Measurements from ENCODE around the gene CWC27. TPM values are rescaled to one million over a fixed set of nuclear protein-coding genes. Genes with fewer than 3 reads are reported as not detected.
A peak's percentile ranks its signal among the peaks of the same experiment; 100 is the strongest.

CWC27 gene
- total RNA-seq, 1 donor from 2014 or later = 29.3 TPM

DNA sequence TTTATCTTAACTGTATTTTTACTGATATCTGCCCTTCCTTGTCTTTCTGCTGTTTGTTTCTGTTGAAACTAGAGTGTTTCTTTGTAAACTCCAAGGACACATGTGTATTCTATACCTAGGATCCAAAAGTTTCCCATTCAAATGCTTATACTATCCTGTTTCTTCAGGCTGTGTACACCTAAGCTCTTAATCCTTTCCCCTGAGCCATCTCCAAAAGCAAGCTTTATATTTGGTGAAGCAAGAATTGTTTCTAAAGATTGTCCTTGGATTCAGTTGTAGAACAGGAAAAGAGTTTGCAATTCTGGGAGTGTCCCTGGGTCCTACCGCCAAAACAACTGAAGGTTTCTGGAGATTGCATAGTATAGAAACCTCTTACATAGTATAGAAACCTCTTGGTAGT, 65.9 kb downstream of the CWC27 start:
- peak overlapping the region; percentile 69 for H3K27ac Mint-ChIP-seq (ENCODE audit: unreplicated experiment)
- H3K36me3 Mint-ChIP-seq (ENCODE audit: low read depth, unreplicated experiment) = peaks cover 13% of the 10 kb centered on the region
- H3K27me3 Mint-ChIP-seq (ENCODE audit: unreplicated experiment) = no peaks in the 10 kb centered on the region
- TF ChIP-seq, protein P1, sequence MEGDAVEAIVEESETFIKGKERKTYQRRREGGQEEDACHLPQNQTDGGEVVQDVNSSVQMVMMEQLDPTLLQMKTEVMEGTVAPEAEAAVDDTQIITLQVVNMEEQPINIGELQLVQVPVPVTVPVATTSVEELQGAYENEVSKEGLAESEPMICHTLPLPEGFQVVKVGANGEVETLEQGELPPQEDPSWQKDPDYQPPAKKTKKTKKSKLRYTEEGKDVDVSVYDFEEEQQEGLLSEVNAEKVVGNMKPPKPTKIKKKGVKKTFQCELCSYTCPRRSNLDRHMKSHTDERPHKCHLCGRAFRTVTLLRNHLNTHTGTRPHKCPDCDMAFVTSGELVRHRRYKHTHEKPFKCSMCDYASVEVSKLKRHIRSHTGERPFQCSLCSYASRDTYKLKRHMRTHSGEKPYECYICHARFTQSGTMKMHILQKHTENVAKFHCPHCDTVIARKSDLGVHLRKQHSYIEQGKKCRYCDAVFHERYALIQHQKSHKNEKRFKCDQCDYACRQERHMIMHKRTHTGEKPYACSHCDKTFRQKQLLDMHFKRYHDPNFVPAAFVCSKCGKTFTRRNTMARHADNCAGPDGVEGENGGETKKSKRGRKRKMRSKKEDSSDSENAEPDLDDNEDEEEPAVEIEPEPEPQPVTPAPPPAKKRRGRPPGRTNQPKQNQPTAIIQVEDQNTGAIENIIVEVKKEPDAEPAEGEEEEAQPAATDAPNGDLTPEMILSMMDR (IDR thresholded peaks at IDR 0.05; ENCODE audit: unreplicated experiment) = no peak
- H3K4me3 Mint-ChIP-seq (ENCODE audit: unreplicated experiment) = no peak overlapping the region
- no peaks in the 10 kb centered on the region for H3K9me3 Mint-ChIP-seq (ENCODE audit: unreplicated experiment)
- DNase-seq (ENCODE audit: low spot score) = no peak
- peaks cover 25% of the 10 kb centered on the region for H3K4me1 Mint-ChIP-seq (ENCODE audit: unreplicated experiment)

DNA sequence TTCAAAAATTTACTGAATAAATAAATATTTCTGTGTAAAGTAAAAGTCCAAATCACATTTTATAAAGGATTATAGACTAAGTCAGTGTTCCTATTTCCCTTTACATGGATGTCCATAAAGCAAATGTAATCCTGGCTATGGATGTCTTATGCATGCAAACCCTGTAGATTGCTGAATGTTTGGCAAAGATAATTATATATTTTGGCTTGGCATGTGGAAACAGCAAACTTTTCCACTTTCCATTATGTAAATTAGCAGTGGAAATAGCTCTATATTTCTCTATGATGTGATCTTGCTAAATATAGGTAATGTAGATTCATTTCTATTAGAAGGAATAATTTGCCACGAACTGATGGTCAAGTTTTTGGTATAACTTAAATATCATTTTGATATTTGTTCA, 66.5 kb downstream of the CWC27 start:
- peaks cover 7% of the 10 kb centered on the region for H3K36me3 Mint-ChIP-seq (ENCODE audit: low read depth, unreplicated experiment)
- no peak overlapping the region for H3K4me3 Mint-ChIP-seq (ENCODE audit: unreplicated experiment)
- no peaks in the 10 kb centered on the region for H3K9me3 Mint-ChIP-seq (ENCODE audit: unreplicated experiment)
- H3K4me1 Mint-ChIP-seq (ENCODE audit: unreplicated experiment) = peaks cover 26% of the 10 kb centered on the region
- H3K27ac Mint-ChIP-seq (ENCODE audit: unreplicated experiment) = no peak overlapping the region
- no peak for DNase-seq (ENCODE audit: low spot score)
- TF ChIP-seq, protein P1 (IDR thresholded peaks at IDR 0.05; ENCODE audit: unreplicated experiment) = no peak
- H3K27me3 Mint-ChIP-seq (ENCODE audit: unreplicated experiment) = no peaks in the 10 kb centered on the region

DNA sequence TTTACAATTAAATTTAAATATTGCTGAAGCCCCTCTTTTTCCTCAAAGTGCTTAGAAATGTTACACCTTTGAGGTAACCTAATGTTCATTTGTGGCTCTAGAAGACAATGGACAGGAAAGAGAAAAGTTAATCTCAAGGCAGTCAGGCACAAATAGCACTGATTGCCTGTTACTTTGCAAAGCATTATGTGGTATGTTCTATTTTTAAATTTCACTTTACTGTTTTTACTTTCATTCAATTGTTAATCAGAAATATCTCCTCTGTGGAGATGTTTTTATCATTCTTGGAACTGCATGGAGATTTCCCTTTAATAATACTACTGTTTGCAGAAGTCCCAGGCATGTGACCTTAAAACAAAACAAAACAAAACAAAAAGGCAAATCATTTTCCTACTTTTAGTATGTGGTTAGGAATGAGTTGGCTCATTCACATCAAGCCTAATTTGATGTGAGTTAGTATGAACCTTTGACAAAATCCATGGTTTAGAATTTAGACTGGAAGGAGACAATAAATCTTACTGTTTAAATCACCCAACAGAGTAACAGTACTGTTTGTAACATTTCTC, 67.5 kb downstream of the CWC27 start:
- Mint-ChIP-seq H3K9me3 (ENCODE audit: unreplicated experiment) (no peaks in the 10 kb centered on the region), H3K27ac (ENCODE audit: unreplicated experiment) (no peak overlapping the region), H3K4me3 (ENCODE audit: unreplicated experiment) (no peak overlapping the region), H3K36me3 (ENCODE audit: low read depth, unreplicated experiment) (peaks cover 17% of the 10 kb centered on the region), H3K27me3 (ENCODE audit: unreplicated experiment) (no peaks in the 10 kb centered on the region), H3K4me1 (ENCODE audit: unreplicated experiment) (peaks cover 26% of the 10 kb centered on the region)
- TF ChIP-seq, protein P1 (IDR thresholded peaks at IDR 0.05; ENCODE audit: unreplicated experiment) = no peak
- no peak for DNase-seq (ENCODE audit: low spot score)

DNA sequence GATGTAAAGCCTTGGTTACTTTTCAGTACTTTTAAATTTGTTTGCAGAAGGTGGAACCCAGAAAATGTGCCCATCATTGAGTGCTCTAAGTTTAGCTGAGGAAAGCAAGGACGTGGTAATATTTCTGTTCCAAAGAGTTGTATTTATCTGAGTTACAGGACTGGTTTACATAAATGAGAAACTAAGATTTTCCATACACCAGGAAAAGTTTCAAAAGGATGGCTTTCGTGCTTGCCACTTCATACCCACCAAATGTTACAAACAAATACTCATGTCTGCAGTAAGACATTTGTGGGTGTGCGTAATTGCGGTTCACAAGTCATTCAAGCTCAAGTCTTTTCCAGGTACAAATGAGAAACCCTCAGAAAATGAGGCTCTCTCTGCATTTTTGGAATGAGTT, 68.1 kb downstream of the CWC27 start:
- Mint-ChIP-seq H3K9me3 (ENCODE audit: unreplicated experiment) (no peaks in the 10 kb centered on the region), H3K4me3 (ENCODE audit: unreplicated experiment) (no peak overlapping the region), H3K27me3 (ENCODE audit: unreplicated experiment) (no peaks in the 10 kb centered on the region), H3K27ac (ENCODE audit: unreplicated experiment) (no peak overlapping the region), H3K36me3 (ENCODE audit: low read depth, unreplicated experiment) (peaks cover 21% of the 10 kb centered on the region), H3K4me1 (ENCODE audit: unreplicated experiment) (peaks cover 26% of the 10 kb centered on the region)
- DNase-seq (ENCODE audit: low spot score) = no peak
- TF ChIP-seq, protein P1 (IDR thresholded peaks at IDR 0.05; ENCODE audit: unreplicated experiment) = no peak

DNA sequence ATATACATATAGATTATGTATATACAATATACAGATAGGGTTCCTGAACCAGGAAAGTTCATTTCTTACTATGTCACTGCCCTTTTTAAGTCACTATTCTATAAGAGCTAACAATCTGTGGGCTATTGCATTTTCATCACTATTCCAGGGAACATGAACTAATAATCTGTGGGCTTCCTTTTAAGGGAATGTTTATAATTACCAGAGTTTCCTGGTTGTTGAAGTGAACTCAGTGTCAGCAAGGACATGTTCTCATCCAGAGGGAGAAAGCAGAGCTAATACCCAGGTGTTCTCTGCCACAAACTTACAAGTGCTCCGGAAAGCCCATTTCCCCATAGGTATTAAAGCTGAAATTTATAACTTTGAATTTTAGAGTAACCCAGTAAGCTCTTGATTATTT, 69.6 kb downstream of the CWC27 start:
- TF ChIP-seq, protein P1 (IDR thresholded peaks at IDR 0.05; ENCODE audit: unreplicated experiment) = no peak
- Mint-ChIP-seq H3K36me3 (ENCODE audit: low read depth, unreplicated experiment) (peaks cover 21% of the 10 kb centered on the region), H3K4me1 (ENCODE audit: unreplicated experiment) (peaks cover 26% of the 10 kb centered on the region), H3K9me3 (ENCODE audit: unreplicated experiment) (no peaks in the 10 kb centered on the region), H3K27ac (ENCODE audit: unreplicated experiment) (no peak overlapping the region), H3K27me3 (ENCODE audit: unreplicated experiment) (no peaks in the 10 kb centered on the region), H3K4me3 (ENCODE audit: unreplicated experiment) (no peak overlapping the region)
- no peak for DNase-seq (ENCODE audit: low spot score)
